Esophagus squamous epithelium (tissue), 4 donors: ENCODE measurements around the gene SDK2.
"Not testable (repeated sequence)": the region's sequence is repeated elsewhere in the genome, so short reads cannot be mapped to it uniquely, and the experiment has no call there.

Experiments used
- POLR2A ChIP-seq, 4 donors: fragments of 450-650 bp; IDR thresholded peaks; one replicate each; pipeline ENCODE4 v1.6.1; 2017; ENCODE audit warnings: antibody characterized with exemption in 4 of 4, mild to moderate bottlenecking in 4 of 4, moderate library complexity in 3 of 4
- TF ChIP-seq, protein P1 (sequence below), 6 experiments: fragments of 450-650 bp in 4 of 6; fragments of 200-600 bp in 2 of 6; sonication (generic) in 2 of 6; IDR thresholded peaks; one replicate each; pipeline ENCODE4 v1.5.1; 2016 to 2019; ENCODE audit warnings: antibody characterized with exemption in 6 of 6, mild to moderate bottlenecking in 4 of 6, moderate library complexity in 4 of 6

DNA sequence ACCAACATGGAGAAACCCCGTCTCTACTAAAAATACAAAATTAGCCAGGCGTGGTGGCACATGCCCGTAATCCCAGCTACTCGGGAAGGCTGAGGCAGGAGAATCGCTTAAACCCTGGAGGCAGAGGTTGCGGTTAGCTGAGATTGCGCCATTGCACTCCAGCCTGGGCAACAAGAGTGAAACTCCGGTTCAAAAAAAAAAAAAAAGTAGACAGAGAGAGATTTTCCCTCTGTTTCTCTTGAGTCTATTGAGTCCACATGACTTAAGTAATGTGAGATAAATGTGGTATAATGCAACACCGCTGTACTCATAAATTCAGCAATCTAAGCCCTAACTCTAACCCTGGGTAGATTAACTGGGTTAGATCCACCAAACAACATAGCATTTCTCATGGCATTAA is 310.8 kb downstream of the SDK2 start:
- TF ChIP-seq, protein P1, sequence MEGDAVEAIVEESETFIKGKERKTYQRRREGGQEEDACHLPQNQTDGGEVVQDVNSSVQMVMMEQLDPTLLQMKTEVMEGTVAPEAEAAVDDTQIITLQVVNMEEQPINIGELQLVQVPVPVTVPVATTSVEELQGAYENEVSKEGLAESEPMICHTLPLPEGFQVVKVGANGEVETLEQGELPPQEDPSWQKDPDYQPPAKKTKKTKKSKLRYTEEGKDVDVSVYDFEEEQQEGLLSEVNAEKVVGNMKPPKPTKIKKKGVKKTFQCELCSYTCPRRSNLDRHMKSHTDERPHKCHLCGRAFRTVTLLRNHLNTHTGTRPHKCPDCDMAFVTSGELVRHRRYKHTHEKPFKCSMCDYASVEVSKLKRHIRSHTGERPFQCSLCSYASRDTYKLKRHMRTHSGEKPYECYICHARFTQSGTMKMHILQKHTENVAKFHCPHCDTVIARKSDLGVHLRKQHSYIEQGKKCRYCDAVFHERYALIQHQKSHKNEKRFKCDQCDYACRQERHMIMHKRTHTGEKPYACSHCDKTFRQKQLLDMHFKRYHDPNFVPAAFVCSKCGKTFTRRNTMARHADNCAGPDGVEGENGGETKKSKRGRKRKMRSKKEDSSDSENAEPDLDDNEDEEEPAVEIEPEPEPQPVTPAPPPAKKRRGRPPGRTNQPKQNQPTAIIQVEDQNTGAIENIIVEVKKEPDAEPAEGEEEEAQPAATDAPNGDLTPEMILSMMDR (IDR thresholded peaks at IDR 0.05): not testable (repeated sequence)
- not testable (repeated sequence) for TF ChIP-seq POLR2A (IDR thresholded peaks at IDR 0.05)
